GM21619 (cell line): Measurements from ENCODE around the gene GABRB3.

Source experiments
- ATAC-seq: cut with Tn5 transposase; IDR thresholded peaks from one replicate; pipeline ENCODE4 v1.9.1; 2021; ENCODE audit not compliant: unreplicated experiment

The GABRB3 gene

GRCh38 chr15:26679927-26680326 lies 92.9 kb downstream of the GABRB3 start:
- no peak for ATAC-seq

GRCh38 chr15:26676115-26676514 lies 96.8 kb downstream of the GABRB3 start:
- no peak for ATAC-seq

GRCh38 chr15:26674467-26674866 lies 98.4 kb downstream of the GABRB3 start:
- ATAC-seq, result no peak

- ATAC-seq, result no peak
Measured at GRCh38 chr15:26673445-26673844, 99.4 kb downstream of the GABRB3 start.

GRCh38 chr15:26670116-26670515 lies 102.8 kb downstream of the GABRB3 start:
- ATAC-seq, result no peak

GRCh38 chr15:26667222-26667988 lies 105.5 kb downstream of the GABRB3 start:
- no peak for ATAC-seq

GRCh38 chr15:26665957-26666791 lies 106.7 kb downstream of the GABRB3 start:
- ATAC-seq, result no peak

GRCh38 chr15:26662283-26662682 lies 110.6 kb downstream of the GABRB3 start:
- no peak for ATAC-seq

- ATAC-seq, result no peak
Measured at GRCh38 chr15:26661748-26662147, 111.1 kb downstream of the GABRB3 start.

- no peak for ATAC-seq
Measured at GRCh38 chr15:26661107-26661506, 111.8 kb downstream of the GABRB3 start.

- no peak for ATAC-seq
Measured at GRCh38 chr15:26660241-26660640, 112.6 kb downstream of the GABRB3 start.

GRCh38 chr15:26658290-26658689 lies 114.6 kb downstream of the GABRB3 start:
- no peak for ATAC-seq

GRCh38 chr15:26656080-26656479 lies 116.8 kb downstream of the GABRB3 start:
- no peak for ATAC-seq

- no peak for ATAC-seq
Measured at GRCh38 chr15:26651909-26652308, 121.0 kb downstream of the GABRB3 start.

- ATAC-seq, result no peak
Measured at GRCh38 chr15:26648676-26649075, 124.2 kb downstream of the GABRB3 start.

- no peak for ATAC-seq
Measured at GRCh38 chr15:26644948-26645347, 127.9 kb downstream of the GABRB3 start.

GRCh38 chr15:26641144-26641543 lies 131.7 kb downstream of the GABRB3 start:
- ATAC-seq, result no peak

GRCh38 chr15:26640601-26641000 lies 132.3 kb downstream of the GABRB3 start:
- no peak for ATAC-seq

GRCh38 chr15:26639966-26640365 lies 132.9 kb downstream of the GABRB3 start:
- ATAC-seq, result no peak

- no peak for ATAC-seq
Measured at GRCh38 chr15:26635614-26636013, 137.3 kb downstream of the GABRB3 start.

GRCh38 chr15:26635105-26635504 lies 137.8 kb downstream of the GABRB3 start:
- no peak for ATAC-seq

- ATAC-seq, result no peak
Measured at GRCh38 chr15:26634319-26634718, 138.5 kb downstream of the GABRB3 start.
